Stimulated activated CD4-positive, alpha-beta T cell treated with anti-CD3 and anti-CD28 coated beads, Interleukin-15, amount 100 ng/mL, for 1 hour (primary cell): ENCODE data around the gene PLAAT2.
"Not testable (repeated sequence)": the region's sequence is repeated elsewhere in the genome, so short reads cannot be mapped to it uniquely, and the experiment has no call there.

Experiments used
- DNase-seq, 2 donors: peaks; one replicate each; pipeline ENCODE4 v3.0.0-alpha.2; 2020; ENCODE audit warnings: low read depth in 1 of 2, low spot score in 1 of 2

PLAAT2 gene

DNA sequence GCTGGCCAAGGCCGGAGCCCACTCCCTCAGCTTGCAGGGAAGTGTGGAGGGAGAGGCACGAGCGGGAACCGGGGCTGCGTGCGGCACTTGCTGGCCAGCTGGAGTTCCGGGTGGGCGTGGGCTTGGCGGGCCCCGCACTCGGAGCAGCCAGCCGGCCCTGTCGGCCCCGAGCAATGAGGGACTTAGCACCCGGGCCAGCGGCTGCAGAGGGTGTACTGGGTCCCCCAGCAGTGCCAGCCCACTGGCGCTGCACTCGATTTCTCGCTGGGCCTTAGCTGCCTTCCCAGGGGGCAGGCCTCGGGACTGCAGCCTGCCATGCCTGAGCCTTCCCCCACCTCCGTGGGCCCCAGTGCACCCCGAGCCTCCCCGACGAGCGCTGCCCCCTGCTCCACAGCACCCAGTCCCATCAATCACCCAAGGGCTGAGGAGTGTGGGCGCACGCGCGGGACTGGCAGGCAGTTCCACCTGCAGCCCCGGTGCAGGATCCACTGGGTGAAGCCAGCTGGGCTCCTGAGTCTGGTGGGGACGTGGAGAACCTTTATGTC, 13.0 kb downstream of the PLAAT2 start:
- DNase-seq = not testable (repeated sequence)

GRCh38 chr11:63549411-63549810, 13.8 kb downstream of the PLAAT2 start:
- DNase-seq = no peak

- no peak for DNase-seq
Measured at GRCh38 chr11:63548178-63548577, 15.0 kb downstream of the PLAAT2 start.

GRCh38 chr11:63547061-63547460, 16.1 kb downstream of the PLAAT2 start:
- DNase-seq = no peak

- DNase-seq = no peak
Measured at GRCh38 chr11:63543711-63544110, 19.5 kb downstream of the PLAAT2 start.

DNA sequence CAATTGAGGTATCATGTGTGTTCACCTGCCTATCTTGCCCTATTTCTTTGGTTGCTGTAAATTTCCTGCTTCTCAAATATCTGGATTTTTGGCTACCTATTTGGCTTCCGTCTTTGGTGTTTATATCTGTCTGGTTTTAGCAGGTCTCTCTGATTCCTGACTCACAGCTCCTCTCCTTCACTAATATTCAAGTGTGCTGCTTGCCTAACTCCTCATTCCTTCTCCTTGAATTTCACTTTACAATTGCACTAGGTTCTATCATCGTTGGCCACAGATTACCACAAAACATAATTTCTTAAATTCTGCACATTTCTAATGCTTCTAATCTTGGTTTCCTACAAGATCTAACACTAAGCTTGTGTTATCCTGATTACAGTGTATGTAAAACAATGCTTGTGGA, 20.7 kb downstream of the PLAAT2 start:
- not testable (repeated sequence) for DNase-seq

GRCh38 chr11:63537293-63538101, 25.7 kb downstream of the PLAAT2 start:
- no peak for DNase-seq

- no peak for DNase-seq
Measured at GRCh38 chr11:63536669-63537292, 26.4 kb downstream of the PLAAT2 start, which contains the start of gene PLAAT4. TSS of gene PLAAT4 (plus strand) at chr11:63536808. CDS start at chr11:63536869, 61 bp downstream.

DNA sequence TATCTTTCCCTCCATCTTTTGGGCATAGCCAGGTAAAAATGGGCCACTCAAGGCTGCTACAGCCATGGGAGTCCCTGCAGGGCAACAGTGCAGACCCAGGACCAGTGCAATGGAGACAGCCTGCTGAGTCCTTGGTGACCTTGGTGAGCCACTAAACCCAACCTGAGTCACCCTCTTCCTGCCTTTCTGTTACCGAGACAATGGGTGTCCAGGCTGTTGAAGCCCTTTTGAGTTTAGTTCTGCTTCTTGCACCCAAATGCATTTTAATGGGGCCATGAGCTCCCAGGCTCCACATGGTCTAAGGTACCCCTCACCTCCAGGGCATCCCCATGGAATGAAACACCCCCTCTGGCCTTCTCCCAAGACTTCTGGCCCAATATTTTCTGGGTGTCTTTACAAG, 27.4 kb downstream of the PLAAT2 start:
- no peak for DNase-seq

- DNase-seq = no peak
Measured at GRCh38 chr11:63534895-63535461, 28.2 kb downstream of the PLAAT2 start.

- DNase-seq = no peak
Measured at GRCh38 chr11:63534076-63534475, 29.1 kb downstream of the PLAAT2 start.

DNA sequence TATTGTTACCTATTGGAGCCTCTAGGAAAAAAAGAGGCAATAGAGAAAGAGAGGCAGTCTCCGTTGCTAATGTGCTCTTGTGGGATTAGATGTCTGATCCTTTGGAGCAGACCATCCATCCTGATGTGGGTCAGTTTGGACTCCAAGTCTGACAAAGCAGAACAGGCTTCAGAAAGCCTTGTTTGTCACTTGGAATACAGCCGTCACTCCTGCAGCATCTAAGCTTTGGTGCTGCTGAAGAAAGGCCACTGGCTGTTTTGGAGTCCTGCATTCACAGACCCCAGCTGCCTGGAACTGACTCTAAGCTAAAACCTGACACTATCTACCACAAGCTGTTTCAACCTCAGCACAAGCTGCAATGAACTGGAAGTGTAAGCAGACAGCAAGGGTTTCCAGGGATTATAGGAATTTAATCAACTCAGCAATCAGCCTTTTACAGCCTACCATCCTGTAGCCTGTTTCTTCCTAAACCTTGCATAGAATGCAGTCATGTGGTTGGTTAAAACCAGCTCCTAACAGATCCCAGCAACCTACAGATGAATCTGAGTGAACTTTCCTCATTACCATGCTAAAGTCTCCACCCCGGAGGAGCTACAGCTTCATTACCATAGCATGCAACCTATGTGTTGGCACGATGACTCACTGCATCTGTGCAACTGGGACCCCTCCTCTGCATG, 30.2 kb downstream of the PLAAT2 start:
- no peak for DNase-seq

- DNase-seq = no peak
Measured at GRCh38 chr11:63532117-63532516, 31.1 kb downstream of the PLAAT2 start.

- DNase-seq = peak in 1 of 2 donors; percentile 22
Measured at GRCh38 chr11:63531074-63531792, 31.9 kb downstream of the PLAAT2 start.

- no peak for DNase-seq
Measured at GRCh38 chr11:63530021-63530420, 33.2 kb downstream of the PLAAT2 start.

GRCh38 chr11:63529373-63529772, 33.8 kb downstream of the PLAAT2 start:
- DNase-seq = not testable (repeated sequence)

DNA sequence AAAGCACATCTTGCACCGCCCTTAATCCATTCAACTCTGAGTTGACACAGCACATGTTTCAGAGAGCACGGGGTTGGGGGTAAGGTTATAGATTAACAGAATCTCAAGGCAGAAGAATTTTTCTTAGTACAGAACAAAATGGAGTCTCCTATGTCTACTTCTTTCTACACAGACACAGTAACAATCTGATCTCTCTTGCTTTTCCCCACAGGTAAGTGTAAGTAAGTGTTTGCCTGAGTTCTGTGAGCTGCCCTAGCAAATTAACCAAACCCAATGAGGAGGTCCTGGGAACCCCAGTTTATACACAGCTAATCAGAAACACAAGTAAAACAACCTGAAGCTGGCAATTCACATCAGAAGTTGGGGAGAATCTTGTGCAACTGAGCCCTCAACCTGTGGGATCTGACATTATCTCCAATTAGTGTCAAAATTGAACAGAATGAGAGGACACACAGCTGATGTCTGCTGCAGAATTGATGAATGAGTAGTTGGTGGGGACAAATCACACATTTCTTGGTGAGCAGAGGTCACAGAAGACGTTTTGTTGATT, 34.4 kb downstream of the PLAAT2 start:
- DNase-seq = not testable (repeated sequence)

DNA sequence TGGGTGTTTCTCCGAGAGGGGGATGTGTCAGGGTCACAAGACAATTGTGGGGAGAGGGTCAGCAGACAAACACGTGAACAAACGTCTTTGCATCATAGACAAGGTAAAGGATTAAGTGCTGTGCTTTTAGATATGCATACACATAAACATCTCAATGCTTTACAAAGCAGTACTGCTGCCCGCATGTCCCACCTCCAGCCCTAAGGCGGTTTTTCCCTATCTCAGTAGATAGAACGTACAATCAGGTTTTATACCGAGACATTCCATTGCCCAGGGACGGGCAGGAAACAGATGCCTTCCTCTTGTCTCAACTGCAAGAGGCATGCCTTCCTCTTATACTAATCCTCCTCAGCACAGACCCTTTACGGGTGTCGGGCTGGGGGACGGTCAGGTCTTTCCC, 35.0 kb downstream of the PLAAT2 start:
- DNase-seq = not testable (repeated sequence)

GRCh38 chr11:63527667-63528066, 35.5 kb downstream of the PLAAT2 start:
- no peak for DNase-seq

DNA sequence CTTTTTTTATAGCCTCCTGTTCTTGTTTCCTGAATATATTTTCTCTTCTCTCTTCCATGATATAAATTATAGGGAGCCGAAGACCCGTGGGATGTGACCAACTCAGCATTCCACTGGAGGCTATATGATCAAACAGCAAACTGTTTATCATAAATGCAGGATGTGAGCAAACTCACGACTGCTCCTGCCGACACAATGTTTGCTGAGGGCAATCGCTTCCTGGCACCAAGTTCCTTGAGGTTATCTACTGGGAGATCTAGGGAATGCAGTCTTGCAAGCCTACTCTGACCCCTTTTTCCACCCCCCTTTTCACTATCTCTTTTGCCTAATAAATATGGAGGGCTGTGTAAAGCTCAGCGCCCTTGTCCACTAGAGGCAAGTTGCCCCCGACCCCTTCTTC, 40.0 kb downstream of the PLAAT2 start:
- DNase-seq = no peak
